ENCODE data around the gene CCDC148. TPM values are rescaled to one million over a fixed set of nuclear protein-coding genes. Genes with fewer than 3 reads are reported as not detected.

CCDC148 gene
- total RNA-seq, 1 donor from 2014 or later: not detected

DNA sequence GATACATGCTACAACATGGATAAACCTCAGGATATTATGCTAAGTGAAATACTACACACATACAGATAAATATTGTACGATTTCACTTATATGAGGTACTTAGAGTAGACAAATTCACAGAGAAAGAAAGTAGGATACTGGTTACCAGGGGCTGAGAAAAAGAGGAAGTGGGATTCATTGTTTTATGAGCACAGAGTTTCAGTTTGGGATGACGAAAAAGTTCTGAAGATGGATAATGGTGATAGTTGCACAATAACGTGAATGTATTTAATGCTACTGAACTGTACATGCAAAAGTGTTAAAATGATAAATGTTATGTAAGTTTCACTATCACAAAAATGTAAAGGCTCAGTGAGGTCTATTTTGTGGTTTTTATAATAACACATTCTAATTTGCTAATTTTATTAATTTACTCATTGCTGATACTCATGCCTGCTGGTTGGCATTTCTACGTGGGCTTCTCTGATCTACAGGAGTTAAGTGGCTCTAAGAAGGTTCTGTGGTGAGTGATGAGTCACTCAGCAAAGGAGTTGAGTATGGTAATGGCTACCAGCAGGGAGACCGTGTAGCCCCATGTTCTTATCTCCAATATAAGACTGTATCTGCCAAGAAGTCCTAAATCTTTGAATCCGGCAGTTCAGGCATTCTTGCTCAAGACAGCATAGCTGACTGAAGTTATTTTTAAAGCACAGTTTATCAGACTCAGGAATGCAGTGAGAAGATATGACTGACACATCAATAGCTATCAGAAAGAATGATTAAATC is 313.8 kb downstream of the CCDC148 start:
- no peaks in the 10 kb centered on the region for H3K9me3 Mint-ChIP-seq
- peaks cover 10% of the 10 kb centered on the region for H3K27me3 Mint-ChIP-seq
- no peaks in the 10 kb centered on the region for H3K36me3 Mint-ChIP-seq (ENCODE audit: low read depth)
- no peak for DNase-seq
- H3K4me1 Mint-ChIP-seq: no peaks in the 10 kb centered on the region
- H3K4me3 Mint-ChIP-seq: no peak overlapping the region
- H3K27ac Mint-ChIP-seq: no peak overlapping the region
- intact Hi-C loops (cut with micrococcal nuclease): no loop called here

DNA sequence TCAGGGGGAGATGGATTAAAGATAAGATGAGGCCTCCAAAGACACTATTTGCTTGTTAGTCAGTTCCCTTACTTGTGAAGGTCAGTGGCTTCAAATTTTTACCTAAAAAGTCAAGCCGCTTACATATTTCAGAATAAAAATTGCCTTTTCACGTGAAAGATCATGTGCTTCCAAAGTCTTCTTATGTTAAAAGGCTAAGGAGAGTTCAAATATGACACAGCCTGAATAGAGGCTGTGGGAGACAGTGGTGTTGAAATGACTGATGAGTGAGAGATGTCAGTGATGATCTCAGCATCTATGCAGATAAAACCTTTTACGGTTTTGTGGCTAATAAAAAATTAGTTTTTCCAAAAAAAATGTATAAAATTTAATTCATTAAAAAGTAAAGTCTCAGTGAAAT is 314.4 kb downstream of the CCDC148 start:
- Mint-ChIP-seq H3K4me3 (no peak overlapping the region), H3K9me3 (no peaks in the 10 kb centered on the region), H3K4me1 (no peaks in the 10 kb centered on the region), H3K27ac (no peak overlapping the region), H3K36me3 (ENCODE audit: low read depth) (no peaks in the 10 kb centered on the region), H3K27me3 (peaks cover 10% of the 10 kb centered on the region)
- DNase-seq: no peak
- intact Hi-C loops (cut with micrococcal nuclease): no loop called here

DNA sequence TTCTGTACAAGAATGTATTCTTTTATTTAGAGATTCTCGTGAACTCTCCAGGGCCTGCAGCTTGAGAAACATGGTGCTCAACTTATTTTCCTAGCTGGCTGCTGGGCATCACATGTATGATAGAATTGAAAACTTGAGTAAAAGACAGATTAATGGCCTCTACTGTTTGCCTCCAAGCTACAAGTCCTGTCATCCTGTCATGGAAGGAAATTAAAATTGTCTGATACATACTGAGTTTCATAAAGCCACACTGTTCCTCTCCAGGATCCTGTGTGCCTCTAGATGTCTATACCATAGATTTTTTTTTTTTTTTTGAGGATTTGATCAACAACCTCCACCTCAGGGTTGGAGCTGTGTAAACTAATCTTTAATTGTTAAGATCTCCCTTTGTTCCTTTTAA is 316.4 kb downstream of the CCDC148 start:
- intact Hi-C loops (cut with micrococcal nuclease): no loop called here
- Mint-ChIP-seq H3K27ac (no peak overlapping the region), H3K4me3 (no peak overlapping the region), H3K9me3 (no peaks in the 10 kb centered on the region), H3K4me1 (no peaks in the 10 kb centered on the region), H3K27me3 (peaks cover 7% of the 10 kb centered on the region), H3K36me3 (ENCODE audit: low read depth) (no peaks in the 10 kb centered on the region)
- DNase-seq: no peak

DNA sequence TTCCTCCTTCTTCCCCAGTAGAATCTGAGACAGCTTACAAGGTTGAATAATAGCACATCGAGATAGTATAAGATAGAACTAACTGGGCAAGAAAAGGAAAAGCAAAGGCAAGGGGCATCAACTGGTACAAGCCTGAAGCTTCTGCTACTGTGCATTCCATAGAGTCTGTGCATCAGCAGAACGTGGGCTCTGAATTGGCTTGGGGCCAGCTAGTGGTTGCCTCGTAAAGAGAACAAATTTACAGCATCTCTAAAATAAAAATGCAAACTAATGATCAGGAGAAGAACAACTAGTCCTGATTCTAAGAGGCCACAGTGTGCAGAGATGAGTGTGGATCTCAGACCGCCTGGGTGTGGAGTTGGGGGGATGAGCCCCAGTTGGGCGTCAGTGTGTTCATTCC is 318.3 kb downstream of the CCDC148 start:
- H3K27me3 Mint-ChIP-seq: peaks cover 8% of the 10 kb centered on the region
- intact Hi-C loops (cut with micrococcal nuclease): no loop called here
- DNase-seq: no peak
- H3K4me1 Mint-ChIP-seq: no peaks in the 10 kb centered on the region
- H3K9me3 Mint-ChIP-seq: no peaks in the 10 kb centered on the region
- H3K27ac Mint-ChIP-seq: no peak overlapping the region
- no peaks in the 10 kb centered on the region for H3K36me3 Mint-ChIP-seq (ENCODE audit: low read depth)
- H3K4me3 Mint-ChIP-seq: no peak overlapping the region

- no peaks in the 10 kb centered on the region for H3K36me3 Mint-ChIP-seq (ENCODE audit: low read depth)
- no peak for DNase-seq
- no peak overlapping the region for H3K4me3 Mint-ChIP-seq
- intact Hi-C loops (cut with micrococcal nuclease): no loop called here
- H3K27ac Mint-ChIP-seq: no peak overlapping the region
- H3K4me1 Mint-ChIP-seq: no peaks in the 10 kb centered on the region
- peaks cover 3% of the 10 kb centered on the region for H3K27me3 Mint-ChIP-seq
- H3K9me3 Mint-ChIP-seq: no peaks in the 10 kb centered on the region
Measured at GRCh38 chr2:158135096-158135495, 321.5 kb downstream of the CCDC148 start.

- peaks cover 2% of the 10 kb centered on the region for H3K27me3 Mint-ChIP-seq
- no peak overlapping the region for H3K4me3 Mint-ChIP-seq
- H3K9me3 Mint-ChIP-seq: no peaks in the 10 kb centered on the region
- H3K4me1 Mint-ChIP-seq: no peaks in the 10 kb centered on the region
- H3K36me3 Mint-ChIP-seq (ENCODE audit: low read depth): no peaks in the 10 kb centered on the region
- intact Hi-C loops (cut with micrococcal nuclease): no loop called here
- no peak overlapping the region for H3K27ac Mint-ChIP-seq
- DNase-seq: no peak
Measured at GRCh38 chr2:158134655-158135054, 321.9 kb downstream of the CCDC148 start.

DNA sequence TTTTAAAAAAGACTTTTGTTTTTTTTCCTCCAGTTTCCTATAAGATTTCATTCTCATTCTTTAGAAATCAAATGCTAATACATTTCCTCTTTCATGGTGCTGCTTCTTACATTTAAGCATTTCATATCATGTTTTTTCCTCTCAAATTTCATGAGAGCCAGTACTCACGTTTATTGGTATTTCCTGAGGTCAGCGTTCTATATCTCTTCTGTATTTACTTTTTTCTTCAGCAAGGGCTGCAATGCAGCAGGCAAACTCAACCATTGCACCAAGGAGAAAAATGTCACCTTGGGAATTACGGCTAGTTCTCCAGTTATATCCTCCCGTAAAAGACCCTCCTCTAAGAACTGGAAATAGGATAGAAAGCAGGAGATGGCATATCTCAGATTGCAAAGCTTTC is 322.5 kb downstream of the CCDC148 start:
- DNase-seq: no peak
- no peaks in the 10 kb centered on the region for H3K36me3 Mint-ChIP-seq (ENCODE audit: low read depth)
- no peak overlapping the region for H3K27ac Mint-ChIP-seq
- H3K4me1 Mint-ChIP-seq: no peaks in the 10 kb centered on the region
- H3K9me3 Mint-ChIP-seq: no peaks in the 10 kb centered on the region
- H3K27me3 Mint-ChIP-seq: peaks cover 2% of the 10 kb centered on the region
- H3K4me3 Mint-ChIP-seq: no peak overlapping the region
- intact Hi-C loops (cut with micrococcal nuclease): no loop called here

DNA sequence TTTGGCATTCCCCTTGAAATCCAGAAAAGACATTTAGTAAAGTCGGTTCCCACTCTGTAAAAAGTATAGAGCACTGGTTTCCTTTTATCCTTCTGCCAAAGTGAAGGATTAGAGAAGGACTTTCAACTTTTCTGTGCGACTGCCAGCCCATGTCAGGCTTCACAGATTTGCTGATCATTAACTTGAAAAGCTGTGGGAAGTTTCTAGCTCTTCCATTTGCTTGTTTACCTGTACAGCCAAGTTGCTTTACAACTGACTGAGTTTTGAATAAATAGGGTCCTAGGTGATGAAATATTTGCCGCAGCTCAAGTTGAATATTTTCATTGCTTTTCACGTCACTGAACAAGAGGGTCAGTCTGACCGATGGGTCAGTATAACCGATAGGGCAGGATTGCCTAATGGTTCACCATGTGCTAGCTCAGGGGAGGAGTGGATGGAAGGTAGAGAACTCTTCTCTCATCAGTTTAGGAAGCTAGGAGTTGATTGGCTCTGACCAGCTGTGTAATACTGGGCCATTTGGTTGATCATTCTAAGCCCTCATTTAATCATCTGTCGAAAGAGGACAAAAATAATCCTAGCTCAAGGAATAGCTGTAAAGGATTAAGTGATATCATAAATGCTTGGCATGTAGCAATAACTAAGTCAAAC is 324.5 kb downstream of the CCDC148 start:
- no peak for DNase-seq
- intact Hi-C loops (cut with micrococcal nuclease): no loop called here
- H3K27me3 Mint-ChIP-seq: peaks cover 2% of the 10 kb centered on the region
- H3K36me3 Mint-ChIP-seq (ENCODE audit: low read depth): no peaks in the 10 kb centered on the region
- H3K27ac Mint-ChIP-seq: no peak overlapping the region
- H3K9me3 Mint-ChIP-seq: no peaks in the 10 kb centered on the region
- no peaks in the 10 kb centered on the region for H3K4me1 Mint-ChIP-seq
- H3K4me3 Mint-ChIP-seq: no peak overlapping the region

DNA sequence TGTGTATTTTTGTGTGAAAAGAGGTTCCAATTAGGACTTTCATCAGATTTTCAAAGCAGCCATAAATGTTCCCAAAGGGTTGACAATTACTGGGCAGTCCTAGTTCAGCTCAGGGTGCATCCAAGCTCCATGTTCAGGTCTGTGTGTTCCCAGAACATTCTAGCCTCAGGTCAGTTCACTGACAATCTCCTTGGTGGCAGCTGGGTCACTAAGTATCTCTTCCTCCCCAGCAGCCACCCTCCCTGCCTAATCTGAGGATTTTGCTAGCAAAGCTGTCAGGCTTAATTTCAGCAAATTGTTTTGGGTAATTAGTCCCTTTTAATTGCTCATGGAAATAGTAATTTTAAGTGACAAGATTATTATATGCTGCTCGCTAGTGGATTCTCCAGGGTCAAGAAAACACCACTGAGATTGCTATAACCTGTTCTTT is 325.1 kb downstream of the CCDC148 start:
- H3K36me3 Mint-ChIP-seq (ENCODE audit: low read depth): no peaks in the 10 kb centered on the region
- no peak for DNase-seq
- H3K4me1 Mint-ChIP-seq: no peaks in the 10 kb centered on the region
- H3K4me3 Mint-ChIP-seq: no peak overlapping the region
- no peaks in the 10 kb centered on the region for H3K9me3 Mint-ChIP-seq
- intact Hi-C loops (cut with micrococcal nuclease): no loop called here
- H3K27me3 Mint-ChIP-seq: peaks cover 2% of the 10 kb centered on the region
- H3K27ac Mint-ChIP-seq: no peak overlapping the region

DNA sequence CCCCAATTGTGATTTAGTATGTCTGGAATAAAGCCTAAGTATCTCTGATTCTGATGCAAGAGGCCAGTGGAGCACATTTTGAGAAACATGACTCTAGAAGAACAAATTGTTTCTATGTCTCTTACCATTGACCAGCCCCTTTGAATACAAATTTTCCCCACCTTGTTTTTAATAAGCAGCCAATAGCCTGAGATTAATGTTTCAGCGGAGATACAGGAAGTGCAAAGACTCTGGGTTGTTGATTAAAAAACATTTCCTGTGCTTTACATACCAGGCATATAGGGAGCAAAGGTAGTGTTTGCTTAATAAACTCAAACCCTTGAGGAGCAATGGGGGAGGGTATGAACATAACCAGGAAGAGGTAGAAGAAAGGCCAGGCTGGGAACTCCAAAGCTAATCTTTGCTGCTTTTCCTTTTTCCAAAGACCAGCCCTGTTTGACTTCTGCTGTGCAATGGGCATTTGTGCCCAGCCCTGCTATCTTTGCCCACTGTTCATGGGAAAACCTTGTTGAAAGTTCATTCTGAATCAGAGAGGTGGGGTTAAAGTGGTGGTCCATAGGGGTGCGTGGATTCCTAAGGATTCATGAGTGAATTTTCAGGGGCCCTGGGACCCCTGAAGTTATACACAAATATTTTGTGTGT is 325.6 kb downstream of the CCDC148 start:
- intact Hi-C loops (cut with micrococcal nuclease): no loop called here
- Mint-ChIP-seq H3K4me1 (no peaks in the 10 kb centered on the region), H3K27ac (no peak overlapping the region), H3K36me3 (ENCODE audit: low read depth) (no peaks in the 10 kb centered on the region), H3K4me3 (no peak overlapping the region), H3K27me3 (peaks cover 2% of the 10 kb centered on the region), H3K9me3 (no peaks in the 10 kb centered on the region)
- DNase-seq: no peak

DNA sequence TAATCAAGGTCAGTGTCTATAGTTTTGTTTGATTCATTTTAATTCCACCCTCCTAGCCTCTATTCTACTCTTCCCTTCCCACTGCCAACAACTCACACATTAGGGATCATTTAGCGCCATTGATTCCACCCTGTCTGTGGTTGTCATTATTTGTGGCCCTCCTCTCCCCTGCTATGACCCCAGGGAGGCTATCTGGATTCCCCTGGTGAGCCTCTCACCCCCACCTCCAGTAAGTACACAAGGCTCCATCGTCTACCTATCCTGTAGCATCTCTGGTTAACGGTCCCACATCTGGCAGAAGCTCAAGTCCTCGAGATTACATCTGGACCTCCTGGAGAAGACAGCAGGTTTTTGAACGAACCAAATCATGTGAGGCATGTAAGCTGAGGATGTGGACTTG is 327.5 kb downstream of the CCDC148 start:
- Mint-ChIP-seq H3K36me3 (ENCODE audit: low read depth) (no peaks in the 10 kb centered on the region), H3K4me3 (no peak overlapping the region), H3K4me1 (no peaks in the 10 kb centered on the region), H3K27ac (no peak overlapping the region), H3K9me3 (no peaks in the 10 kb centered on the region), H3K27me3 (peaks cover 2% of the 10 kb centered on the region)
- DNase-seq: no peak
- intact Hi-C loops (cut with micrococcal nuclease): no loop called here

GRCh38 chr2:158128168-158128973 is 328.2 kb downstream of the CCDC148 start:
- no peak for DNase-seq
- no peaks in the 10 kb centered on the region for H3K4me1 Mint-ChIP-seq
- no peak overlapping the region for H3K4me3 Mint-ChIP-seq
- intact Hi-C loops (cut with micrococcal nuclease): no loop called here
- H3K27me3 Mint-ChIP-seq: no peaks in the 10 kb centered on the region
- H3K36me3 Mint-ChIP-seq (ENCODE audit: low read depth): no peaks in the 10 kb centered on the region
- no peak overlapping the region for H3K27ac Mint-ChIP-seq
- H3K9me3 Mint-ChIP-seq: no peaks in the 10 kb centered on the region

- Mint-ChIP-seq H3K27ac (no peak overlapping the region), H3K36me3 (ENCODE audit: low read depth) (no peaks in the 10 kb centered on the region), H3K27me3 (no peaks in the 10 kb centered on the region), H3K9me3 (no peaks in the 10 kb centered on the region), H3K4me1 (no peaks in the 10 kb centered on the region), H3K4me3 (no peak overlapping the region)
- DNase-seq: no peak
- intact Hi-C loops (cut with micrococcal nuclease): no loop called here
Measured at GRCh38 chr2:158127380-158127804, 329.2 kb downstream of the CCDC148 start.

Measured in activated CD4-positive, alpha-beta T cell treated with anti-CD3 and anti-CD28 coated beads, Interleukin-2, amount 10 ng/mL, durations not matched to agents 24 days and 14 days (primary cell).